ENCODE results near the gene MCF2L.

Gene MCF2L

DNA sequence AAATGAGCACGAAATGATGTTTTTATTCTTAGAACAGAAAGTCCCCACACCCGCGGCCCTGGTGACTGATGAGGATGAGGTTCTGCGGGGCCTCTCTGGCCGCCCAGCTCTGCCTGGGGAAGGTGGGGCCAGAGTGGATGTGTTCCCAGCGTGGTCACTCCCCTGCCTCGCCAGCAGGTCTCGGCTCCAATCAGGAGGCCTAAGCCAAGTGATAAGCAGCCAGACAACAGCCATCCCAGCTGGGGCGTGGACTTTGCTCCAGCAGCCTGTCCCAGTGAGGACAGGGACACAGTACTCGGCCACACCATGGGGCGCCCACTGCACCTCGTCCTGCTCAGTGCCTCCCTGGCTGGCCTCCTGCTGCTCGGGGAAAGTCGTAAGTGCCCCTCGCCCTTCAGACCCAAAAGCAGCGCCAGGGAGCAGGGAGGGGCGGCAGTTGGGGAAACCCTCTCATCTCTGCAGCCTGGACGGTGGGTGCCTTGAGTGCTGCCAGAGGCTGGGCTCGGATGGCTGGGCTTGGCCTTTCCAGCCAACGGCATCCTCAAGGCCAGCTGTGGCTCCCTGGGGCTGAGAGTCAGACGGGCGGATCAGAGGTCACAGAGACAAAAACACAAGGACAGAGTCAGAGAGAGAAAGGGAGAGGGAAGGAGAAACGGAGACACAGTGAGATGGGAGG is 153.7 kb downstream of the MCF2L start, which contains the start of gene F10:
Gene F10, plus strand, starts transcription at position 250 of the 676 bp plus-strand sequence. Its CDS starts 57 bp downstream, at position 307.
- TF ChIP-seq, protein P1, sequence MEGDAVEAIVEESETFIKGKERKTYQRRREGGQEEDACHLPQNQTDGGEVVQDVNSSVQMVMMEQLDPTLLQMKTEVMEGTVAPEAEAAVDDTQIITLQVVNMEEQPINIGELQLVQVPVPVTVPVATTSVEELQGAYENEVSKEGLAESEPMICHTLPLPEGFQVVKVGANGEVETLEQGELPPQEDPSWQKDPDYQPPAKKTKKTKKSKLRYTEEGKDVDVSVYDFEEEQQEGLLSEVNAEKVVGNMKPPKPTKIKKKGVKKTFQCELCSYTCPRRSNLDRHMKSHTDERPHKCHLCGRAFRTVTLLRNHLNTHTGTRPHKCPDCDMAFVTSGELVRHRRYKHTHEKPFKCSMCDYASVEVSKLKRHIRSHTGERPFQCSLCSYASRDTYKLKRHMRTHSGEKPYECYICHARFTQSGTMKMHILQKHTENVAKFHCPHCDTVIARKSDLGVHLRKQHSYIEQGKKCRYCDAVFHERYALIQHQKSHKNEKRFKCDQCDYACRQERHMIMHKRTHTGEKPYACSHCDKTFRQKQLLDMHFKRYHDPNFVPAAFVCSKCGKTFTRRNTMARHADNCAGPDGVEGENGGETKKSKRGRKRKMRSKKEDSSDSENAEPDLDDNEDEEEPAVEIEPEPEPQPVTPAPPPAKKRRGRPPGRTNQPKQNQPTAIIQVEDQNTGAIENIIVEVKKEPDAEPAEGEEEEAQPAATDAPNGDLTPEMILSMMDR (IDR thresholded peaks at IDR 0.05; ENCODE audit: insufficient read depth, low read length): no peak
- TF ChIP-seq GABPA (IDR thresholded peaks at IDR 0.05; ENCODE audit: low read depth) (no peak), POLR2AphosphoS5 (IDR thresholded peaks at IDR 0.05; ENCODE audit: low read depth) (no peak), SPI1 (IDR thresholded peaks at IDR 0.05; ENCODE audit: borderline replicate concordance, low read depth) (no peak)
- TF ChIP-seq, protein P2, sequence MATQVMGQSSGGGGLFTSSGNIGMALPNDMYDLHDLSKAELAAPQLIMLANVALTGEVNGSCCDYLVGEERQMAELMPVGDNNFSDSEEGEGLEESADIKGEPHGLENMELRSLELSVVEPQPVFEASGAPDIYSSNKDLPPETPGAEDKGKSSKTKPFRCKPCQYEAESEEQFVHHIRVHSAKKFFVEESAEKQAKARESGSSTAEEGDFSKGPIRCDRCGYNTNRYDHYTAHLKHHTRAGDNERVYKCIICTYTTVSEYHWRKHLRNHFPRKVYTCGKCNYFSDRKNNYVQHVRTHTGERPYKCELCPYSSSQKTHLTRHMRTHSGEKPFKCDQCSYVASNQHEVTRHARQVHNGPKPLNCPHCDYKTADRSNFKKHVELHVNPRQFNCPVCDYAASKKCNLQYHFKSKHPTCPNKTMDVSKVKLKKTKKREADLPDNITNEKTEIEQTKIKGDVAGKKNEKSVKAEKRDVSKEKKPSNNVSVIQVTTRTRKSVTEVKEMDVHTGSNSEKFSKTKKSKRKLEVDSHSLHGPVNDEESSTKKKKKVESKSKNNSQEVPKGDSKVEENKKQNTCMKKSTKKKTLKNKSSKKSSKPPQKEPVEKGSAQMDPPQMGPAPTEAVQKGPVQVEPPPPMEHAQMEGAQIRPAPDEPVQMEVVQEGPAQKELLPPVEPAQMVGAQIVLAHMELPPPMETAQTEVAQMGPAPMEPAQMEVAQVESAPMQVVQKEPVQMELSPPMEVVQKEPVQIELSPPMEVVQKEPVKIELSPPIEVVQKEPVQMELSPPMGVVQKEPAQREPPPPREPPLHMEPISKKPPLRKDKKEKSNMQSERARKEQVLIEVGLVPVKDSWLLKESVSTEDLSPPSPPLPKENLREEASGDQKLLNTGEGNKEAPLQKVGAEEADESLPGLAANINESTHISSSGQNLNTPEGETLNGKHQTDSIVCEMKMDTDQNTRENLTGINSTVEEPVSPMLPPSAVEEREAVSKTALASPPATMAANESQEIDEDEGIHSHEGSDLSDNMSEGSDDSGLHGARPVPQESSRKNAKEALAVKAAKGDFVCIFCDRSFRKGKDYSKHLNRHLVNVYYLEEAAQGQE (IDR thresholded peaks at IDR 0.05; ENCODE audit: insufficient replicate concordance, low read depth): no peak
- H3K27ac ChIP-seq (replicated peaks): no peak within 1 kb of the TSS
- DNase-seq (ENCODE audit: low read depth in 1 of 2, low spot score in 1 of 2): no peak
- no peak within 1 kb of the TSS for H3K4me3 ChIP-seq (replicated peaks; ENCODE audit: insufficient read depth, low read length)
- peaks cover 6% of the 10 kb centered on the region for H3K27me3 ChIP-seq (ENCODE audit: insufficient read depth, poor library complexity, severe bottlenecking)

DNA sequence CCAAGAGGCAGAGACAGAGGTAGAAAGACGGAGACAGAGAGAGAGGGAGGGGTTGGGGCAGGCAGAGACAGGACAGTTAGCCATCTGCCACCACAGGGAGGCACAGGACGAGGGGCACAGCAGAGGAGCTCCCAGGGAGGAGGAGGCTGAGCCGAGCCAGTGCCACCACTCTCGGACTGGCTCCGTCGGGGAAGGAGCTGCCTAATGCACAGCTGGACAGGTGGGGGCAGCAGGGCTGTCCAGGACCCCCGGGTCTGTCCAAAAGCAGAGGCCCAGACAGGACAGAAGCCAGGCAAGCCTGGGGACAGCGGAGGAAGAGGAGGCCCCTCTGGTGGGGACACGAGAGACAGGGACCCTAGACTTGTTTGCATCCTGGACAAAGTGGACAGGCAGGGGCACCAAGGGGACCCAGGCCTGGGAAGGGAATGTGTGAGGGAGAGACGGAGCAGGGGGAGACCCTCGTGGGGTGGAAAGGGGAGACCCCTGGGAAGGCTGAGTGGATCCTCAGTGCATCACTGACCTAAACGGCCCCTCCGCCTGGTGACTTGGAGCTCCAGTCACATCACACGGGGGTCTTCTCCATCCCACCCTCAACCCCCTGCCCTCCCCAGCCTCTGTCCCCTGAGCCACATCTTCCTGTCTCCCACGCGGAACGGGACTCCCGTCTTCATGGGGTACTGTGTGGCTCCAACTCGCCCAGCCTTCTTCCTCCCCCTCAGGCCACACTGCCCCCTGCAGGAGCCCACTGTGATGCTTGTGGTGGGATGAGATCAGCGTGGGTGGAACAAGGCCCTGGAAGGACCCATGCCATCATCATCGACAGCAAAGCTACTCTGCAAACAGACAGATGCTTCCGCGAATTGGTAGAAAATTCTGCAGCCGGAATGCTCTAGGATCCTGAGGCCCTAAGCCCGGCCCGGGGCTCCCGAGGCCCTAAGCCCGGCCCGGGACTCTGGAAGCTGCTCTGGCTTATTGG is 154.5 kb downstream of the MCF2L start:
- Histone ChIP-seq H3K27ac (replicated peaks) (no peak overlapping the region), H3K27me3 (ENCODE audit: insufficient read depth, poor library complexity, severe bottlenecking) (peaks cover 6% of the 10 kb centered on the region), H3K4me3 (replicated peaks; ENCODE audit: insufficient read depth, low read length) (no peak overlapping the region)
- TF ChIP-seq, protein P1 (IDR thresholded peaks at IDR 0.05; ENCODE audit: insufficient read depth, low read length): no peak
- TF ChIP-seq POLR2AphosphoS5 (IDR thresholded peaks at IDR 0.05; ENCODE audit: low read depth) (no peak), SPI1 (IDR thresholded peaks at IDR 0.05; ENCODE audit: borderline replicate concordance, low read depth) (no peak), GABPA (IDR thresholded peaks at IDR 0.05; ENCODE audit: low read depth) (no peak)
- TF ChIP-seq, protein P2 (IDR thresholded peaks at IDR 0.05; ENCODE audit: insufficient replicate concordance, low read depth): no peak
- DNase-seq (ENCODE audit: low read depth in 1 of 2, low spot score in 1 of 2): no peak

DNA sequence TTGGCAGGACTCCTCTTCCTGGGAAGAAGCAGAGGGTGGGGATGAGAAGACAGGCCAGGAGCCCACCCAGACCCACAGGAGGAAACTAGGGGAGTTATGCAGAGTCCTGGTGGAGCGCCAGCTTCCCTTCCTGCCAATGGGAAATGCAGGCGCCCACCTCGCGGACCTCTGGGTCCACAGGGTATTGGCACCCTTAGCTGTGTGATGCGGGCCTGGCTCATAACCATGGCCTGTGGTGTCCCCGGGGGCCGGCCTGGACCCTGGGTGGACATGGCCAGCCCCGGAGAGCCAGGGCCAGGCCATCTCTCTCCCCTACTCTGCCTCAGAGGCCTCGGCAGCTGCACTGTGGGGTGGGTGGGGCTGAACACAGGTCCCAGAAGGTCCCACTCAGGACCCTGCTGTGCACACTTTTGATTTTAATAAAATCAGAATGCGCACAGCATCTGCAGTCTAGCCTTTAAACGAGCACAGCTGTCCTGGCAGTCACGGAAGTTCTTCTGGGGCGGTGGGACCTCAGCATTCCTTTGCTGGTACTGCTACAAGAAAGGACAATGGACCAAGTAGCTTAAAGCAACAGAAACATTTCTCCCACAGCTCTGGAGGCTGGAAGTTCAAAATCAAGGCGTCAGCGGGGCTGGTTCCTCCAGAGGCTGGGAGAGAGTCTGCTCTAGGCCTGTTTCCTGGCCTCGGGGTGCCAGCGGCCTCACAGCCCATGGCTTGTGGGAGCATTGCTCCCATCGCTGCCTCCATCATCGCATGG is 155.4 kb downstream of the MCF2L start:
- H3K4me3 ChIP-seq (replicated peaks; ENCODE audit: insufficient read depth, low read length): no peak overlapping the region
- no peak for DNase-seq (ENCODE audit: low read depth in 1 of 2, low spot score in 1 of 2)
- TF ChIP-seq, protein P1 (IDR thresholded peaks at IDR 0.05; ENCODE audit: insufficient read depth, low read length): no peak
- TF ChIP-seq SPI1 (IDR thresholded peaks at IDR 0.05; ENCODE audit: borderline replicate concordance, low read depth) (no peak), POLR2AphosphoS5 (IDR thresholded peaks at IDR 0.05; ENCODE audit: low read depth) (no peak), GABPA (IDR thresholded peaks at IDR 0.05; ENCODE audit: low read depth) (no peak)
- TF ChIP-seq, protein P2 (IDR thresholded peaks at IDR 0.05; ENCODE audit: insufficient replicate concordance, low read depth): no peak
- H3K27ac ChIP-seq (replicated peaks): no peak overlapping the region
- H3K27me3 ChIP-seq (ENCODE audit: insufficient read depth, poor library complexity, severe bottlenecking): peaks cover 6% of the 10 kb centered on the region

All from HL-60 (cell line).